Right lung (tissue), 5 donors: ENCODE measurements around the gene CD8B. TPM values are rescaled to one million over a fixed set of nuclear protein-coding genes. Genes with fewer than 3 reads are reported as not detected.
A peak's percentile ranks its signal among the peaks of the same experiment; 100 is the strongest.

ENCODE experiments used
- DNase-seq, 2 donors: peaks; one replicate each; pipeline ENCODE4 v3.0.0-alpha.2; 2013
- polyA plus RNA-seq, 5 donors: library from polyadenylated mRNA; unstranded; fragments of 120-200 nt; gene quantifications; one replicate each; pipeline versions ENCODE4 v1.2.1 to v1.2.3, GENCODE V29; 2013; ENCODE audit warnings: inconsistent platforms in 1 of 5, low replicate concordance in 1 of 5; ENCODE audit not compliant: insufficient read length in 5 of 5, insufficient read depth in 1 of 5

Gene CD8B
- polyA plus RNA-seq, 5 donors: 0.37 to 0.85 (median 0.56) TPM

GRCh38 chr2:86806059-86806857 is 55.4 kb downstream of the CD8B start:
- DNase-seq: no peak

- no peak for DNase-seq
These were observed 60.7 kb downstream of the CD8B start for GRCh38 chr2:86800856-86801567.

GRCh38 chr2:86794861-86795260 is 66.8 kb downstream of the CD8B start:
- no peak for DNase-seq

DNA sequence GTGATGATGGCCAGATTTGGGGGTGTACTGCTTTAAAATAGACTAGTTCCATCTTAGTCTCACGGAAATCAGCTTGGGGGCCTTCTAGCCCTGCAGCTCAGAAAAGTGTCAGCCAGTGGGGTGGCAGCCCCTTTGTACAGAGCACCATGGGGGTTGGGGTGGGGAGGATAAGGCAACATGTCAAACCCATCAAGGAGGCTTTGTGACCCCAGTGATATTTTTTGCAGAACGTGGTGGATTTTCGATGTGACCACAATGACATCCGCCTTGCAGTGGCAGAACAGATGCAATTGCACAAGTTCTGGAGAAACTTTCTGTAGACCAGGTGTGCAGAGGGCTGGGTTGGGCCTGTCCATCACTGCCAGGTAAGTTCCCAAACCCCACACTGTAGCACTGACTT is 67.9 kb downstream of the CD8B start:
- DNase-seq: no peak

DNA sequence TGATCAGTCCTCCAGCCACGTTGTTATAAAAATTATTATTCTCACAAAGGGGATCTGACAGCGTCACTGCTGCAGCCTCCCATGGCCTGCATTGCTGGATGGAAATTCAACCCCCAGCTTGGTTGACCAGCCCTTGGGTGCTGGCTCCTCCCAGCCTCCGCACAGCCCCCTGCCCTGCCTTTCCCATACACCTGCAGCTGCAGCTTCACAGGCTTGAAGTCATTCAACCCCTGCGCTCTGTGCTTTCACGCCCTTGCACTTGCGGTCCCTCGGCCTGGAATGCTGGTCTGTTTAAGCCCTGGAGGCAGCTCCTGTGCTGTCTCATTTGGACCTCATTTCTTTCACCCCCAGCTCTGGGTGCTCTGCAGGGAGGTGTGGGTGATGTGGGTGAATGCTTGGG is 70.1 kb downstream of the CD8B start:
- DNase-seq: no peak

- no peak for DNase-seq
These were observed 70.8 kb downstream of the CD8B start, which contains the start of gene CD8A for GRCh38 chr2:86790676-86791572. Gene CD8A, minus strand, starts transcription at chr2:86790913. Its CDS starts 88 bp downstream, at chr2:86790825.

DNA sequence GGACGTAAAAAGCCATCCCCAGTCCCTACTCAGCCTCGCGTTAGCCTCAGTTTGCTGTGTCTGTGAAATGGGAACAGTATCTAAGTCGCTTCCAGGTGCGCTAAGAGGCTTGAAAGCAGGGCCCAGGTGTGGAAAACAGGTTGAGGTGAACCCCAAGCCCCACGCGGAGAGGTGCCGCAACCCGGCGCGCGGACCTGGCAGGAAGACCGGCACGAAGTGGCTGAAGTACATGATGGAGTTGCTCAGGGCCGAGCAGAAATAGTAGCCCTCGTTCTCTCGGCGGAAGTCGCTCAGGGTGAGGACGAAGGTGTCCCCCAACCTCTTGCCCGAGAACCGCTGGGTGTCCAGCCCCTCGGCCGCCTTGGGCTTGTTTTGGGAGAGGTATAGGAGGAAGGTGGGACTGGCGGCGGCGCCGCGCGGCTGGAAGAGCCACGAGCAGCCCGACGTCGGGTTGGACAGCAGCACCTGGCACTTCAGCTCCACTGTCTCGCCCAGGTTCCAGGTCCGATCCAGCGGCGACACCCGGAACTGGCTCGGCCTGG is 71.5 kb downstream of the CD8B start:
- no peak for DNase-seq

- no peak for DNase-seq
These were observed 72.0 kb downstream of the CD8B start for GRCh38 chr2:86789687-86790133.

DNA sequence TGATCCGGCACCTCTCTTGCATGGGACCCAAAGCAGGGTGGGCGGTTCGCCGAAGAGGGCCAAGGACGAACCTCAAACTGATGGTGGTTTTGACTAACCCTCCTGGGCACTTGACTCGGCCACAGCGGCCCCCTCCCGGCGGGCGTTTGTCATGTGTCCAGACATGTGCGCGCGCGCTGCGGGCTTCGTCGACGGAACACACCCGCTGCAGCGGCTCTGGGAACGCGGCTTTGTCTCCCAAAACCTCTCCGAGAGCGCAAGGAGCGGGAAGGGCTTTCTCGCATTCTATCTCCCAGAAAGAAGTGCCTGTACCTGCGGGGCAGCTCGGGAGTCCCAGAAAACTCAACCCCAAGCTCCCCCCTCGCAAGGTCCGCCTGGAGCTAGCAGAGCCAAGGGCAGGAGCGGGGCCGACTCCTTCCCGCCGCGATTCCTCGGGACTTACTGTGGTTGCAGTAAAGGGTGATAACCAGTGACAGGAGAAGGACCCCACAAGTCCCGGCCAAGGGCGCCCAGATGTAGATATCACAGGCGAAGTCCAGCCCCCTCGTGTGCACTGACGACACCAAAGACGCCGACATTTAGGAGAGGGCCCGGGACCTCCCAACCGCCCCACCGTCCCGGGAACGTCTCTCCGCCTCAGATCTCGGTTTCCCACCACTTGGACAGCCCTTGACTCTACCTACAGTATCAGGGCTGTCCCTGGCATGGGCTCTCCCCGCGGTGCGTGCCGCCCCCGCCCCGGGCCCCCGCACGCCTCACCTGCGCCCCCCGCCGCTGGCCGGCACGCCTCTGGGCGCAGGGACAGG is 72.6 kb downstream of the CD8B start:
- no peak for DNase-seq

DNA sequence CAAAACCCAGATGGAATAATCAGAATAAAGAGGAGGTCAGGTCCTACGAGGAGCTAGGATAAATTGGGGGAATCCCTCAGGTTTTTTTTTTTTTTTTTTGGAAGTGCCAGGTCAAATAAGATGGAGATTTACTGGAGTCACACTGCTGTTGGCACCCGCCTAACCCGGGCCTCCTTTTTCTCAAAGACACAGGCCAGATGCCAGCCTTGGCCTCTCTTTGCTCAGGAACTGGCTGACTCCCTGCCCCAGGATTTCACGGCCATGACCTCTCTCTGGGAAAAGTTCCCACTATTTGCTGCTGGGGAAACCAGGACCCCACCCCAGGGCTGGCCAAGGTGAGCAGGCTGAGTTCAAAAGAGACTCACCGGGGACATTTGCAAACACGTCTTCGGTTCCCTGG is 73.5 kb downstream of the CD8B start:
- DNase-seq: no peak

DNA sequence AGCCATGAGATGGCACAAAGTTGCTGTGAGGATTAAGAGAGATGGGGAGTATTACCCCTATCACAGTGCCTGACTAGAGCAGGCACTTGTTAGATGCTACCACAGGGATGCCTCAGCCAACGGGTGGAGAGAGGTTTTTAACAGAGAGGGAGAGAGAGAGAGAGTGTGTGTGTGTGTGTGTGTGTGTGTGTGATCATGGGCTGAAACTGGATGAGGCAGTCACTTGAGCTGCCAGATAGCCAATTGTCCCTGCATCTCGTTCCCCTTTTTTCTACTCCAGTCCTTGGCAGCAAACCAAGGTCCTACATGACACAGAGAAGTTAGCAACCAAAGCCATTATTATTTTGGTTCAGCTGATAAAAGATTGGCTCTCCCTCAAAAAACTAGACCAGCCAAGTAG is 74.0 kb downstream of the CD8B start:
- DNase-seq: peak; percentile 62 to 74

DNA sequence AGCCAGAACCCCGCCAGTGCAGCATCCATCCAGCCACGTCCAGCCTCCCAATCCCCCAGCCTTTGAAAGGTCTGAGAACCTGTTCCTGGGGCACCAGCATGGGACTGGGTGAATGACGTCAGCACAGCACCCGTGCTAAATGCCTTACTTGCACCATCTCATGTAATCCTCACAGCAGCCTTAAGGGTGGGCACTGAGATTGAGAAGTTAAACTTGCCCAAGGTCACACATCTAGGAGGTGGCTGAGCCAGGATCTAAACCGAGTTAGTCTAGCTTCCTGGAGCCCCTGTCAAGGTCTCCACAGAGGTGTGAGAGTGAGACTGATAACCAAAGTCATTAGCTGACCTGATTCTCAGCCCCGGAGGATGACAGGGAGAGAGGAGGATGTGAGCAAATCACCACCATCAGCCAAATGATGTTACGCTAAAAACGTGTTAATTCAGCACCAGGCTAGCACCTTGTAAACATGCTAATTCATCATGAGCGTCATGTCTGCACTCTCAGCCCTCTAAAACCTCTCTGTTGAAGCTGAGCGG is 75.6 kb downstream of the CD8B start:
- no peak for DNase-seq

GRCh38 chr2:86785456-86785855 is 76.2 kb downstream of the CD8B start:
- DNase-seq: no peak

- no peak for DNase-seq
These were observed 77.9 kb downstream of the CD8B start for GRCh38 chr2:86783615-86784339.

DNA sequence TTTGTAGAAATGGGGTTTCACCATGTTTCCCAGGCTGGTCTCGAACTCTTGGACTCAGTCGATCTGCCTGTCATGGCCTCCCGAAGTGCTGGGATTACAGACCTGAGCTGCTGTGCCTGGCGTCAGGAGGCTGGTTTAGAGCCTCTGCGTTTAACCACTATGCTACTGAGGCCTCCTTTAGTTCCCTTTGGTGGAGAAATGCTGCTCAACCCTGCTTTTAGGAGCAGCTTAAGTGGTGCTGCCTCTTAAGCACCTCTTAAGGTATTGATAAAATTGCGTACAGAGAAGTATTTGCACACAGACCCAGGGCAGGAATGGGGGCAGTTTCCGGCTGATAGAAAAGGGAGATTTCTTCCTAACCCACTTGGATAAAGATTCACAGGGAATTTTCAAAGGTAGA is 78.9 kb downstream of the CD8B start:
- no peak for DNase-seq

- no peak for DNase-seq
These were observed 80.3 kb downstream of the CD8B start for GRCh38 chr2:86781363-86781762.

DNA sequence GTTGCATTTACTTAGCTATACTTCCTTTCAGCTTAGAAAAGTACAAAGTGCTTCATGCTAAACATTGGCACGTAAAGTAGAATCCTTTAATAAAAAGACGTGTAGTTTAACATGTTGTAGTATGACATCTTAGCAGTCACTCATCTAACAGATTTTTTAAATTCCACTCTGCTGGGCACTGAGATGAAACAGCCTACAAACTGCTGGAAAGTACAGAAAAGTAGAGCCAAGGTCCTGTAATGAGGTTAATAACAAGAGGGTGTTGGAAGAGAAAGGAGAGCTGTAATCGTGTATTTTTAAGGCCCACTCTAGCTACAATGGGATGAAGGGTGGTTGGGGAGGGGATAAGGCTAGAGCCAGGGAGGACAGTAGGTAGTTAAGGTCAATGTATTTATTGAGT is 81.7 kb downstream of the CD8B start:
- DNase-seq: no peak

- no peak for DNase-seq
These were observed 82.7 kb downstream of the CD8B start for GRCh38 chr2:86778957-86779356.

DNA sequence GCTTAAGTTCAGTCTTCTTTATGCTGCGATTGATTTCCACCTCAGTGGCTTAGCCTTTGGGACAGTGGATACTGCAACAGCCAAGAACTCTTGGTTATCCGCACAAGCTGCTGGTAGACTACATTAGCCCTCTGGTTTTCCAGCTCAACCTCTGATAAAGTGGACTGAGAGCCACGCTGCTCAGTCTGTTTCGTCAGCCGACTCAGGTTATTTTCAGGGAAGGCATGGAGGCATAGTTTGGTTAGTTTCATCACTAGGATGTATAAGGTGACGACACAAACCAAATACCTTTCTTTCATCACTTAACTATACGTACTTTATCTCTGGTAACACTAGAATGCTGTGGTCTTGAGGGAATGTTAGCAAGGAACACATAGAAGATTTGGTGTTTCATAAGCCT is 85.2 kb downstream of the CD8B start:
- DNase-seq: no peak

- DNase-seq: no peak
These were observed 86.3 kb downstream of the CD8B start for GRCh38 chr2:86775338-86775737.
